NAMALWA (cell line): Measurements from ENCODE around the gene VSIR.

Source experiments
- DNase-seq: peaks from one replicate; pipeline ENCODE4 v3.0.0-alpha.2; 2015; ENCODE audit warnings: low spot score

VSIR gene

GRCh38 chr10:71747039-71747531 is 26.2 kb downstream of the VSIR start:
- DNase-seq = no peak

GRCh38 chr10:71746344-71747037 is 26.8 kb downstream of the VSIR start:
- no peak for DNase-seq

GRCh38 chr10:71745664-71746250 is 27.6 kb downstream of the VSIR start:
- no peak for DNase-seq

DNA sequence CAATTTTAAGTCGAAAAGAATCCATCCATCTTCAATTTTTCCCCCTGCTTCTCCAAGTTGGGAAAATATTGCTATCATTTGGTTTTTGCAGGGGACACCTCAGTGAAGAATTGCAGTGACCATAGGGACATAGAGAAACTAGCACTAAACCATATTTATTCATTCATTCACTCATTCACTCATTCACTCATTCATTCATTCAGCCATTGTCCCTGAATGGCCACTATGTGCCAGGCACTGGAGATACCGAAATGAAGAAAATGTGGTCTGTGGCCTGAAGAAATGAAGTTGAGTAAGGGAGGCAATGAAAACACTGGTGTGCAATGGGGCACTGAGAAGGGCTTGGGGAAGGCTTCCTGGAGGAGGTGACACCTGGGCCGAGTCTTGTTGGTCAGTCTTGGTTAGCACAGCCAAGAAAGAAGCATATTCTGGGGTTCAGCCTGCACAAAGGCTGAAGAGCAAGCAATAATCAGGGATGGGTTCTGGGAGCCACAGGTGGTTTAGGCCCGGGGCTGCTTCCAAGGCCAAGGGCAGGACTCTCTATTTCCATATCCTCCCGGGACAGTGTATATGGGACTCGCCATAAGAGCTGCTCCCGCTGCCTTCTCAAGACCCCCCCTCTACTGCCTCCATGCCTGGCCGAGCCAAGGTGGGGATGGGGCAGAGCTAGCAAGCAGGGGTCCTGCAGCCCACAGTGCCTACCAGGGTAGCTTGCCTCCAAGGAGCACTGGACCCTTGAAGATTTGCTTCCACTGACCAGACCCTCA is 28.2 kb downstream of the VSIR start:
- DNase-seq = no peak

- no peak for DNase-seq
Measured at GRCh38 chr10:71743866-71744265, 29.5 kb downstream of the VSIR start.

DNA sequence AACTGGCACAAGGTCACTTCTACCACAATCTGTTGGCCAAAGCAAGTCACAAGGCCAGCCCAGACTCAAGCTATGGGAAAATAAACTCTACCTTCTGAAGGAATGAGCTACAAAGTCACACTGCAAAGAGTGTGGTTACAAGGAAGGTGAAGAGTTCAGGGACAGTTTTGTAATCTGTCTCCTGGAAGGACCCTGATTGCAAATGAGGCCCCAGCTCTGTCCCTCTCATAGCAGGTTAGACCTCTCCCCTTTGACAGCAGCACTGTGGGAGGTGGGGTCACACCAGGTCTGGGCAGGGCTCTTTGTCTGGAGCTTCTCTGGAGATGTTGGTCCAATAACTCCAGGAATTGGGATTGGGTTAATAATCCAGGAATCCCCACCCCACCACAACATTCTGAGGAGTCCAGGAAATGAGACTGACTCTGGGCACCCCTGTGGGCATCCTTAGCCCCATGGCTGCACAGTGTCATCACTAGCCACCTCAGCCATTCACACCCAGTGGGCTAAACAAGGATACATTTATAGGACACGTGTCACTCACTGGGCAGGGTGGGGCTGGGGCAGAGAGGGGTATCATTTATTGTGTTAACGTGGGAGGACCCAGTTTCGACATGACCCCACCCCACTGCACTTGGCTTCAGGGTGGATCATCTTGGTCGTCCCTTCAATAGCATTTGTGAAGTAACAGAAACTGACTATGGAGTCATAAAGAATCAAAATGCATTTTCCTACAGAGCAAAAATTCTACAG is 30.1 kb downstream of the VSIR start:
- no peak for DNase-seq

DNA sequence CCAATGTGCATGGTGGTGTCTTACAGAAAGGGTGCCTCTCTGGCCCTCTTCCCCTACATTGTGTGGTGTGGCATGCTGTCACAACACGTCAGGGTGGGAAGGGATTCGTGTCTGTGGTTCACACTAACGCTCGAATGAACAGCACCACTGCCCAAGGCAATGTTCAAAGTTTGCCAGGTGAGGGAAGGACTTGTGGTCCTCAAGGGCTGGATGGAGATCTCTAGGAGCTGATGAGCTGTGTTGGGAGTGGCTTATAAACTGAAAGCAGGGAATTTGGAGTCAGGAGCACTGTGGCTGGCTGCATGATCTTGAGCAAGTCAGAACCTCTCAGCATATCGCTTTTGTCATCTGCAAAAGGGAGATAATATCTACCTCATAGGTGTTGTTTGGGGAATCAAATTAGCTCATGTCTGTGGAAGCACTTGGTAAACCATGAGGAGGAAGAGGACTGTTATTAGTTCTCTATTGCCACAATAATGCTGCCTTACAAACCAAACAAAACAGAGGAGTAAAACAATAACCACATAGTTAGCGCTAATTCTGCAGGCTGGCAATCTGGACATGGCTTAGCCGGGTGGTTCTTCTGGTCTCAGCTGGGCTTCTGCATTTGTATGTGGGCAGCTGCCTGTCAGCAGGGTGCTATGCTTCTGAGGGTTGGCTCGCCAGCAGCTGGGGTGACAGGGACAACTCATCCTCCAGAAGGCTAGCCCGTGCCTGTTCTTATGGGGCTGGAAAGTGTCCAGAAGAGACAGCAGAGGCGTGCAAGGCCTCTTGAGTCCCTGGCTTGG is 30.8 kb downstream of the VSIR start:
- DNase-seq = no peak

GRCh38 chr10:71741671-71742070 is 31.6 kb downstream of the VSIR start:
- no peak for DNase-seq

DNA sequence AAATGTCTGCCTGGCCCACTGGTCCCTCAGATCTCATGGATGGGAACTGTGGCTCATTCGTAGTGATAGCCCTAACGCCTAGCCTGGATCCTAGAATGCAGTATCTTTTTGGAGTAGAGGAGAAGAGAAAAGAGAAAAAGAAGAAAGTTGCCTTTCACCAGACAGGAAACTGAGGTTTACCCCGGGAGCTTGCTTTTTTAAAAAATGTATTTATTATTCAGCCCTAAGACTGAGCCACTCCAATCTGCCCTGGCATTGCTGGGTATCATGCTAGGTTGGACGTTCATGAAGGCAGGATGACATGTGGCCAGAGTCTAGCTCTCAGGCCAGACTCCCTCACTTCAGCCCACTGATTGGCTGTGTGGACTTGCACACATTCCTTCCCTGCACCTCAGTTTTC is 32.3 kb downstream of the VSIR start:
- no peak for DNase-seq

- DNase-seq = no peak
Measured at GRCh38 chr10:71740069-71740653, 33.2 kb downstream of the VSIR start.

- no peak for DNase-seq
Measured at GRCh38 chr10:71739358-71739900, 33.9 kb downstream of the VSIR start.

- DNase-seq = no peak
Measured at GRCh38 chr10:71737834-71738197, 35.5 kb downstream of the VSIR start.

DNA sequence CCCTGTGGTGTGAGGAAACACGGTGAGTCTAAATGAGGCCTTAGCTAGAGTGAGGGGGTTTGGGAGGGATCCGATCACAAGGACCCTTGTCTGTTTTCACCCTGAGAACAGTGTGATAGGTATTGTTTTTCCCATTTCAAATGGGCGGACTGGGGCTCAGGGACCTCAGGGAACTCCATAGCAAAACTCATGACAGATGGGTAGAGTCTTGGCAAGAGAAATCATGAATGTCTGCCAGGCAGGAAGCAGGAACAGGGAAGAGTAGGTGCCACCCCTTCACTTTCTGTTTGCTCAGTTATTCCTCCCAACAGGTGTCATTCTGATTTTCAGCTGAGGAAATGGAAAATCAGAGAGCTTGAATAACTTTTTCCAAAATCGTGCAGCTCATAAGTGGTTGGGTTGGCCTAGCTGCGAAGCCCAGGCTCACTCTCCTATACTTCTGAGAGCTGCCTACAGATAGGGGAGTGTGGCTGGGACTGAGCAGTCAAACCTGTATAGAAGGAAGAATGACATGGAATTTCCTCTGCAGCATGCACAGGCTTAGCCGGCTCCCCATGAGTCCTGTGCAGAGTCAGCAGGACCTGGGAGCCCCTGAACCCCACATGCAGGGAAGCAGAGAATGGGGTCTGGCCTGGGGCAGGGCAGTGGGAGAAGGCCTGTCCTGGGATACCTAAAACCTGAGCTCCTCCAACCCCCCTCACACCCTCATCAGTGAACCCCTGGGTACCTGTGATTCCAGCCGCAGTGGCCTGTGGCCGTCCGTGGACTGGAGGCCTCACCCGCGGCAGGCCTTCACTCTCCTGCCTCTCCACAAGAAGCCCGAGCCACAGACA is 36.1 kb downstream of the VSIR start:
- no peak for DNase-seq

GRCh38 chr10:71736570-71736952 is 36.8 kb downstream of the VSIR start:
- DNase-seq = no peak

- DNase-seq = no peak
Measured at GRCh38 chr10:71735709-71736569, 37.4 kb downstream of the VSIR start.

- no peak for DNase-seq
Measured at GRCh38 chr10:71734797-71735196, 38.5 kb downstream of the VSIR start.

GRCh38 chr10:71731791-71732190 is 41.5 kb downstream of the VSIR start:
- no peak for DNase-seq

DNA sequence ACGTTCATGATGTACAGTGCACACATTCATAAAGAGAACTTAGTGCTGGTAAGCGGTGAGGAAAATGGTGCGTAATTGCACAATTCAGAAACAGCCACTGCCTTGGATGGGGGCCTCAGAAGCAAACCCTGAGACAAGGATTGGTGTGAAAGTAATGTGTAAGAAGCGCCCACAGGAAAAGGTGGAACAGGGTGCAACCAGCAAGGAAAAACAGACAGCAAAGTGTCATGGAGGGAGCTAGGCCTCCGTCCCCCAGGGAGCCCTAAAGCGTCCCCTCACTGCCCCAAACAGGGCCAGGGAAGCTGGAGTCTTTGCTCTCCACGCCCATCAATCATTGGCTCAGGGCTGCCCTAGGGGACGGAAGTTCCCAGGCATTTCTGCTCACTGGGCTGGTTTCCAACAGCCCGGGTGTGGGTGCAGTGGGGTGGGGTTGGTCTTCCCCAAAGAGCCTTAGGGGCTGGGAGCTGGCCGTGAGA is 44.1 kb downstream of the VSIR start:
- peak; percentile 6 for DNase-seq
